ENCODE results near the gene QRSL1.

The QRSL1 gene

DNA sequence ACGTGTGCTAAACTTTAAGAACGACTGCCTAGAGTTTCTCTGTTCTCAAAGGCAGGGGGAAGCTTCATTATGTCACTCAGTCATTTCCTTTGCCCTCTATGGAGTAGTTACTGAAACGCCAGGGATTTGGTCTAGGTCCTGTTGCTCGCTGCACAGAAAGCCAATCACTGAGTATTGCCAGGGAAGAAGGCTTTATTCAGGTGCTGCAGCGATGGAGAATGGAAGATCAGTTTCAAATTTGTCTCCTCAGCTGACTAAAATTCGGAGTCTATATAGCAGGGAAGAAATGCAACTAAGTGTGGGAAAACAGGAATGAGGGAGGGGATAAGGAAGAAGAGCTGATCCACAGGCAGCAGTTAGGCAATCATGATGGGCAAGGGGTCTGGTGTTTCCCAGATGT, 75.8 kb downstream of the QRSL1 start:
- H3K27ac Mint-ChIP-seq: no peak overlapping the region
- intact Hi-C loops (cut with micrococcal nuclease): no loop called here

DNA sequence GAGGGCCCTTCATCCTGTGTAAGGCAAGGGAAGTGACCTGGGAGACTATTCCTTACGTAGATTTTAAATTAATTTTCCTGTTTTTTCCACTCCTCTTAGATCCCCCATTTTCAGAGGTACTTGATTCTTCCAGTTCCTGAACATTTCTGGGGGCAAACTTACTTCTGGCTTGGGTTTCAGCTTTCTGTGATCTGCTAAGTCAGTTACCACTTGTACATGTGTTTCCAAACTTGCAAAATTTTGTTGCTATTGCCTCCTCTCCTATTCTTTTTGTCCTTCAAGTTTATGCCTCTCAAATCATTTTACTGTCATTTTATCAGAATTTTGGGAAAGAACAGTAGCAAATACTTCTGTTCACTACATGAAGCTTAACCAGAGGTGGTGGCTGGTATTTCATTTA, 81.2 kb downstream of the QRSL1 start:
- Mint-ChIP-seq H3K27ac (no peak overlapping the region), H3K9me3 (peaks cover 2% of the 10 kb centered on the region), H3K4me1 (ENCODE audit: low read depth) (no peaks in the 10 kb centered on the region), H3K4me3 (no peak overlapping the region), H3K36me3 (ENCODE audit: low read depth) (no peaks in the 10 kb centered on the region), H3K27me3 (peaks cover 7% of the 10 kb centered on the region)
- intact Hi-C loops (cut with micrococcal nuclease): no loop called here

More for the DNA sequence above, 75.8 kb downstream of the QRSL1 start:
- Mint-ChIP-seq H3K4me1 (ENCODE audit: low read depth) (no peaks in the 10 kb centered on the region), H3K9me3 (peaks cover 13% of the 10 kb centered on the region), H3K27me3 (peaks cover 4% of the 10 kb centered on the region), H3K36me3 (ENCODE audit: low read depth) (no peaks in the 10 kb centered on the region), H3K4me3 (no peak overlapping the region)

DNA sequence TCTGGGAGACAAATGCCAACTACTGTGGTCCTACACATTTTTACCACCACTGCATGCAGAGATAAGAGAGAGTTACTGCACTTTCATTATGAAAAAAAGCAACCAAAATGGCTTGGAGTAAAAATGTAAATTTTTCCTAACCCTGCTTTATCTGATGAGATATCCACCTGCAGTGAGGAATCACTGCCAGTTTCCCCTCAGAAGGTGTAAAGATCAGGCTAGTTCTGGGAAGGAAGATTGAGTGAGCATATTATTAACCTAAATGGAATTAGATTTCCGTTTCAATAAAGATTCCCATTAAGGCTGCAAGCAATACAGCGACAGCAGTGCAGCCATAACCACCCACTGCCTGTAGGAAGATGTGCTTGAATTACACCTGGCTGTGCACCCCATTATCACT, 84.9 kb downstream of the QRSL1 start:
- peaks cover 10% of the 10 kb centered on the region for H3K27me3 Mint-ChIP-seq
- H3K4me1 Mint-ChIP-seq (ENCODE audit: low read depth): no peaks in the 10 kb centered on the region
- H3K27ac Mint-ChIP-seq: no peak overlapping the region
- H3K4me3 Mint-ChIP-seq: no peak overlapping the region
- no peaks in the 10 kb centered on the region for H3K36me3 Mint-ChIP-seq (ENCODE audit: low read depth)
- intact Hi-C loops (cut with micrococcal nuclease): no loop called here
- H3K9me3 Mint-ChIP-seq: no peaks in the 10 kb centered on the region

DNA sequence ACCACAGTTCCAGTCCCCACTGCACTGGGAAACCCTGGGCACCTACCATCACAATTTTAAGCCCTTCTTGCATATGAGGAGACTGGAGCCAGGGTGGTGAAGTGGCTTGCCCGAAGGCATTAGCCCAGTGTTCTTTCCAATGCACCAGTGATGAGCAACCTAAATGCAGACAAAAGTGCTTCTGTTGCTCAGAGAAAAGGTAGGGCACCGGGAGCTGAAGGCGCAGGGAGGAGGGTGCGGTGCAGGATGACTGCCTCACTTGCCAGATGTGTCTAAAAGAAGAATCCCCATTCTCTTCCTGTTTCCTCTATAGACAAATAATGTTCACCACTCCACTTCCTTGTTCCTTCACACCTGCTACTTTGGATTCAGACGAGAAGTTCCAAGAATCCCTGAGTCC, 86.5 kb downstream of the QRSL1 start:
- Mint-ChIP-seq H3K27me3 (peaks cover 10% of the 10 kb centered on the region), H3K27ac (no peak overlapping the region), H3K9me3 (no peaks in the 10 kb centered on the region), H3K4me1 (ENCODE audit: low read depth) (no peaks in the 10 kb centered on the region), H3K4me3 (no peak overlapping the region), H3K36me3 (ENCODE audit: low read depth) (no peaks in the 10 kb centered on the region)
- intact Hi-C loops (cut with micrococcal nuclease): no loop called here

DNA sequence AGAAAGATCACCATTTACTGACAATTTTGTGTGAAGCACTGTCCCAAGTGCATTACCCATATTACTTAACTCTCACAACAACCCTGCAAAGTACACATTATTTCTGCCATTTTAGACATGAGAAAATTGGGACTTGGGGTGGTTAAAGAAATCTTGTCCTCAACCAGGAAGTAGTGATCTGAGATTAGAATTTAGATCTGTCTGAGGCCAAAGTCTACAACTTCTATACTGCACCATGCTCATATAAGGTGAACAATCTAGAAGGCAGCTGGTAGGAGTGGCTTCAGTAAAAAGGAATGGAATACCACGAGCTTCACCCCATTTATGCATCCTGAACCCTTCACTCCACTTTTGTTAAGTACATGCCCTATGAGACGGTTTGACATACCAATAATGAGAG, 87.6 kb downstream of the QRSL1 start:
- Mint-ChIP-seq H3K4me3 (no peak overlapping the region), H3K27me3 (peaks cover 12% of the 10 kb centered on the region), H3K4me1 (ENCODE audit: low read depth) (no peaks in the 10 kb centered on the region), H3K36me3 (ENCODE audit: low read depth) (no peaks in the 10 kb centered on the region), H3K27ac (no peak overlapping the region), H3K9me3 (no peaks in the 10 kb centered on the region)
- intact Hi-C loops (cut with micrococcal nuclease): no loop called here
